Neural cell (in vitro differentiated cells): ENCODE data around the gene ARID1B. TPM values are rescaled to one million over a fixed set of nuclear protein-coding genes. Genes with fewer than 3 reads are reported as not detected.

Source experiments
- H2AFZ ChIP-seq: fragments of 200-600, 300-800 bp; sonication (generic), shearing (Covaris generic); 2 replicates; pipeline ENCODE4 v1.6.0; 2014; ENCODE audit warnings: low read depth, mild to moderate bottlenecking, antibody characterized with exemption, low read length, moderate library complexity
- H3F3A ChIP-seq: fragments of 200-600 bp; shearing (Covaris generic); 2 replicates; pipeline ENCODE4 v1.6.1; 2016; ENCODE audit warnings: mild to moderate bottlenecking, moderate library complexity, mixed read lengths, antibody characterized with exemption, low read length; ENCODE audit not compliant: insufficient read depth, poor library complexity, severe bottlenecking
- H3K27ac ChIP-seq: fragments of 200-600, 300-800 bp; sonication (generic), shearing (Covaris generic); 2 replicates; pipeline ENCODE4 v1.5.1; 2014; ENCODE audit warnings: mild to moderate bottlenecking, low read length, moderate library complexity
- H3K27me3 ChIP-seq: fragments of 300-800, 200-600 bp; sonication (generic), shearing (Covaris generic); 2 replicates; pipeline ENCODE4 v1.6.0; 2014; ENCODE audit warnings: mild to moderate bottlenecking, low read depth, low read length, moderate library complexity; ENCODE audit not compliant: insufficient read depth
- H3K36me3 ChIP-seq: fragments of 300-800, 200-600 bp; sonication (generic), shearing (Covaris generic); 2 replicates; pipeline ENCODE4 v1.5.1; 2014; ENCODE audit warnings: mild to moderate bottlenecking, antibody characterized with exemption, low read length, moderate library complexity; ENCODE audit not compliant: insufficient read depth
- H3K4me2 ChIP-seq: fragments of 300-800, 200-600 bp; sonication (generic), shearing (Covaris generic); 2 replicates; pipeline ENCODE4 v1.6.0; 2014; ENCODE audit warnings: mild to moderate bottlenecking, low read length
- H3K4me3 ChIP-seq: fragments of 300-800, 200-600 bp; sonication (generic), shearing (Covaris generic); 2 replicates; pipeline ENCODE4 v1.5.1; 2014; ENCODE audit warnings: mild to moderate bottlenecking, low read length, moderate library complexity
- H3K79me2 ChIP-seq: fragments of 200-600 bp; shearing (Covaris generic); replicated peaks from 2 replicates; pipeline ENCODE4 v1.6.0; 2014; ENCODE audit warnings: mild to moderate bottlenecking, low read length, moderate library complexity; ENCODE audit not compliant: insufficient read depth
- H3K9ac ChIP-seq: fragments of 300-800, 200-600 bp; sonication (generic), shearing (Covaris generic); 2 replicates; pipeline ENCODE4 v1.6.1; 2016; ENCODE audit warnings: mild to moderate bottlenecking, low read length, mixed read lengths
- H3K9me2 ChIP-seq: fragments of 200-600 bp; shearing (Covaris generic); 2 replicates; pipeline ENCODE4 v1.6.1; 2016; ENCODE audit warnings: mild to moderate bottlenecking, low read length, mixed read lengths; ENCODE audit not compliant: insufficient read depth
- H3K9me3 ChIP-seq: fragments of 200-600, 300-800 bp; sonication (generic), shearing (Covaris generic); 2 replicates; pipeline ENCODE4 v1.6.1; 2016; ENCODE audit warnings: mild to moderate bottlenecking, mixed run types, low read length, moderate library complexity, mixed read lengths
- H4K20me1 ChIP-seq: fragments of 200-600 bp; shearing (Covaris generic); 2 replicates; pipeline ENCODE4 v1.6.1; 2016; ENCODE audit warnings: mild to moderate bottlenecking, mixed run types; ENCODE audit not compliant: insufficient read depth
- EP300 ChIP-seq: fragments of 450-650 bp; conservative IDR thresholded peaks from 2 replicates; pipeline ENCODE4 v1.6.1; 2014; ENCODE audit warnings: antibody characterized with exemption, mild to moderate bottlenecking, moderate library complexity; ENCODE audit not compliant: poor library complexity, severe bottlenecking
- EZH2 ChIP-seq: fragments of 200-600, 300-800 bp; shearing (Covaris generic), sonication (generic); IDR thresholded peaks from 2 replicates; pipeline ENCODE4 v1.6.1; 2014; ENCODE audit warnings: antibody characterized with exemption, low read length, borderline replicate concordance, mild to moderate bottlenecking; ENCODE audit not compliant: insufficient read depth, poor library complexity, severe bottlenecking
- MXI1 ChIP-seq: fragments of 450-650 bp; conservative IDR thresholded peaks from 2 replicates; pipeline ENCODE4 v1.6.1; 2014; ENCODE audit warnings: antibody characterized with exemption, mild to moderate bottlenecking; ENCODE audit not compliant: poor library complexity, severe bottlenecking
- POLR2AphosphoS5 ChIP-seq: IDR thresholded peaks from 2 replicates; pipeline ENCODE4 v1.6.1; 2012
- RAD21 ChIP-seq: fragments of 450-650 bp; conservative IDR thresholded peaks from 2 replicates; pipeline ENCODE4 v1.6.1; 2014; ENCODE audit warnings: antibody characterized with exemption, mild to moderate bottlenecking, moderate library complexity
- SMC3 ChIP-seq: fragments of 450-650 bp; conservative IDR thresholded peaks from 2 replicates; pipeline ENCODE4 v1.6.1; 2014; ENCODE audit warnings: antibody characterized with exemption, mild to moderate bottlenecking, moderate library complexity; ENCODE audit not compliant: poor library complexity
- TAF1 ChIP-seq: IDR thresholded peaks from 2 replicates; pipeline ENCODE4 v1.6.1; 2012; ENCODE audit warnings: low read depth
- polyA plus RNA-seq: library from polyadenylated mRNA; depleted of rRNA; stranded (reverse); fragments of >200 nt; gene quantifications from 2 replicates; pipeline ENCODE4 v1.2.3, GENCODE V29; 2014
- TF ChIP-seq, protein P1 (sequence below): fragments of 450-650 bp; IDR thresholded peaks from 2 replicates; pipeline ENCODE4 v1.5.1; 2014; ENCODE audit warnings: antibody characterized with exemption, mild to moderate bottlenecking, moderate library complexity; ENCODE audit not compliant: poor library complexity, severe bottlenecking
- TF ChIP-seq, protein P2 (sequence below): IDR thresholded peaks from 2 replicates; pipeline ENCODE4 v1.6.1; 2012; ENCODE audit warnings: borderline replicate concordance

Gene ARID1B
- polyA plus RNA-seq, 1 donor from 2014 or later: 35.0 TPM

DNA sequence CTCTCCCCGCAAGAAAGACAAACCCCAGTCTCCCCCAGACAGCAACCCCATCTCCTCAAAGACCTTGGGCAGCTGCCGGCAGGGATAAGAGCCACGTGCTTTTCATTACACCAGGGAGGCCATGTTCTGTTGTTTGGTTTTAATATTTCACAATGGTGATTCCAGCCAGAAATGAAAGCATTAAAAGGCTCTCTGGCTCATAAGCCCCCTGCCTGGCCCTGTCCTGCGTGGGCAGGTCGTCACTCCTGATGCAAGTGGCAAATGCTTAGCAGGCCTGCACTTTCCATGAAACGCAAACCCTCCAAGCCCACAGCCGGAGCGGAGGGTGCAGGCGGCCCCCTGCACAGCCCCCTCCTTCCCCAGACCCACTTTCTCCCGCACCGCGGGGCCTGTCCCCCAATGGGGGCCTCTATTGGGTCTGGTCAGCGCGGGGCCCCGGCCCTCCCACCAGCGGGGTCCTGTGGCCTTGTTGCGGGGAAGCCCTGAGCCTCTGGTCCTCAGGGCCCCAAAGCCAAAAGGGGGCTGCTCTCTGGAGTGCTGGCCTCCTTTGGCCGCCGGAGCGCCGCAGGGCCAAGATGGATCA, 469.0 kb downstream of the ARID1B start:
- no peaks in the 10 kb centered on the region for H3F3A ChIP-seq
- H3K9ac ChIP-seq: no peak overlapping the region
- H3K36me3 ChIP-seq: no peaks in the 10 kb centered on the region
- no peak overlapping the region for H3K27ac ChIP-seq
- no peak for TF ChIP-seq POLR2AphosphoS5
- TF ChIP-seq SMC3: no peak
- no peak for TF ChIP-seq MXI1
- no peak for TF ChIP-seq EP300
- TF ChIP-seq RAD21: no peak
- TF ChIP-seq EZH2: no peak
- TF ChIP-seq, protein P1, sequence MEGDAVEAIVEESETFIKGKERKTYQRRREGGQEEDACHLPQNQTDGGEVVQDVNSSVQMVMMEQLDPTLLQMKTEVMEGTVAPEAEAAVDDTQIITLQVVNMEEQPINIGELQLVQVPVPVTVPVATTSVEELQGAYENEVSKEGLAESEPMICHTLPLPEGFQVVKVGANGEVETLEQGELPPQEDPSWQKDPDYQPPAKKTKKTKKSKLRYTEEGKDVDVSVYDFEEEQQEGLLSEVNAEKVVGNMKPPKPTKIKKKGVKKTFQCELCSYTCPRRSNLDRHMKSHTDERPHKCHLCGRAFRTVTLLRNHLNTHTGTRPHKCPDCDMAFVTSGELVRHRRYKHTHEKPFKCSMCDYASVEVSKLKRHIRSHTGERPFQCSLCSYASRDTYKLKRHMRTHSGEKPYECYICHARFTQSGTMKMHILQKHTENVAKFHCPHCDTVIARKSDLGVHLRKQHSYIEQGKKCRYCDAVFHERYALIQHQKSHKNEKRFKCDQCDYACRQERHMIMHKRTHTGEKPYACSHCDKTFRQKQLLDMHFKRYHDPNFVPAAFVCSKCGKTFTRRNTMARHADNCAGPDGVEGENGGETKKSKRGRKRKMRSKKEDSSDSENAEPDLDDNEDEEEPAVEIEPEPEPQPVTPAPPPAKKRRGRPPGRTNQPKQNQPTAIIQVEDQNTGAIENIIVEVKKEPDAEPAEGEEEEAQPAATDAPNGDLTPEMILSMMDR: no peak
- TF ChIP-seq TAF1: no peak
- TF ChIP-seq, protein P2, sequence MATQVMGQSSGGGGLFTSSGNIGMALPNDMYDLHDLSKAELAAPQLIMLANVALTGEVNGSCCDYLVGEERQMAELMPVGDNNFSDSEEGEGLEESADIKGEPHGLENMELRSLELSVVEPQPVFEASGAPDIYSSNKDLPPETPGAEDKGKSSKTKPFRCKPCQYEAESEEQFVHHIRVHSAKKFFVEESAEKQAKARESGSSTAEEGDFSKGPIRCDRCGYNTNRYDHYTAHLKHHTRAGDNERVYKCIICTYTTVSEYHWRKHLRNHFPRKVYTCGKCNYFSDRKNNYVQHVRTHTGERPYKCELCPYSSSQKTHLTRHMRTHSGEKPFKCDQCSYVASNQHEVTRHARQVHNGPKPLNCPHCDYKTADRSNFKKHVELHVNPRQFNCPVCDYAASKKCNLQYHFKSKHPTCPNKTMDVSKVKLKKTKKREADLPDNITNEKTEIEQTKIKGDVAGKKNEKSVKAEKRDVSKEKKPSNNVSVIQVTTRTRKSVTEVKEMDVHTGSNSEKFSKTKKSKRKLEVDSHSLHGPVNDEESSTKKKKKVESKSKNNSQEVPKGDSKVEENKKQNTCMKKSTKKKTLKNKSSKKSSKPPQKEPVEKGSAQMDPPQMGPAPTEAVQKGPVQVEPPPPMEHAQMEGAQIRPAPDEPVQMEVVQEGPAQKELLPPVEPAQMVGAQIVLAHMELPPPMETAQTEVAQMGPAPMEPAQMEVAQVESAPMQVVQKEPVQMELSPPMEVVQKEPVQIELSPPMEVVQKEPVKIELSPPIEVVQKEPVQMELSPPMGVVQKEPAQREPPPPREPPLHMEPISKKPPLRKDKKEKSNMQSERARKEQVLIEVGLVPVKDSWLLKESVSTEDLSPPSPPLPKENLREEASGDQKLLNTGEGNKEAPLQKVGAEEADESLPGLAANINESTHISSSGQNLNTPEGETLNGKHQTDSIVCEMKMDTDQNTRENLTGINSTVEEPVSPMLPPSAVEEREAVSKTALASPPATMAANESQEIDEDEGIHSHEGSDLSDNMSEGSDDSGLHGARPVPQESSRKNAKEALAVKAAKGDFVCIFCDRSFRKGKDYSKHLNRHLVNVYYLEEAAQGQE: no peak
- no peaks in the 10 kb centered on the region for H4K20me1 ChIP-seq
- H3K79me2 ChIP-seq: no peaks in the 10 kb centered on the region
- H3K9me3 ChIP-seq: peaks cover 2% of the 10 kb centered on the region
- no peak overlapping the region for H3K4me2 ChIP-seq
- no peaks in the 10 kb centered on the region for H3K27me3 ChIP-seq
- H3K9me2 ChIP-seq: no peaks in the 10 kb centered on the region
- H2AFZ ChIP-seq: no peak overlapping the region
- H3K4me3 ChIP-seq: no peak overlapping the region

DNA sequence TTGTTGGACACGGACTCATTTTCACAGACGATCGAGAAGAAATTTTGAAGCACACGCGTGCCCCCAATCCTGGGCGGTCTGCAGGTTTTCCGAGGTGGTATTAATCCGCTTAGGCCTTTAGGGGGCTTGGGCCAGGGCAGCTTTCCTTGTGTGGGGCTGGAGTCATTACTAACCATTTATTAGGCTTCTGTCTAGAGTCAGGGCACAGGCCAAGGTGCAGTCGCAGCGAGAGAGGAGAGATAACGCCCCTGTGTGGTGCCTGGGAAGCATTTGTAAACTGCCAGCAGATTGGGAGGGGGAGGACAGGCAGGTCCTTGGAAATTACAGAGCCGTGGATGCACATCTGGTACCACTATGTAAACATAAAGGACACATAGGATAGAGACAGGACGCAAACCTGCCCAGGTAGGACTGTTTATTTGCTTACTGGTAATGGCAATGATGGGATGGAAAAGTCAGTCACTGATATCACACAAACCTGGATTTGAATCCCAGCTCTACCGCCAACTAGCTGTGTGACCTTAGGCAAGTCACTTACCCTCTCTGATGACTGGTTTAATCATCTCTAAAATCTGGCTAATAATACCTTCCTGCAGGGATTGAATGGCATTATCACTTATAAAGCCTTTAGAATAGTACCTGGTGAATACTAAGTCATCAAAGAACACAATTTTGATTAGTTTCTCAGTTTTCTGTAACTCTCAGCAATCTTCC, 469.8 kb downstream of the ARID1B start:
- Histone ChIP-seq H3K9me3 (no peaks in the 10 kb centered on the region), H3K4me3 (no peak overlapping the region), H3K4me2 (no peak overlapping the region), H3F3A (no peaks in the 10 kb centered on the region), H3K79me2 (no peaks in the 10 kb centered on the region), H3K27ac (no peak overlapping the region), H3K27me3 (no peaks in the 10 kb centered on the region), H2AFZ (no peak overlapping the region), H4K20me1 (no peaks in the 10 kb centered on the region), H3K9ac (no peak overlapping the region), H3K9me2 (no peaks in the 10 kb centered on the region), H3K36me3 (no peaks in the 10 kb centered on the region)
- TF ChIP-seq EP300: no peak
- TF ChIP-seq MXI1: no peak
- TF ChIP-seq POLR2AphosphoS5: no peak
- no peak for TF ChIP-seq RAD21
- no peak for TF ChIP-seq SMC3
- no peak for TF ChIP-seq EZH2
- no peak for TF ChIP-seq TAF1
- TF ChIP-seq, protein P1: no peak
- TF ChIP-seq, protein P2: no peak
